Muscle layer of colon (tissue), 2 donors: Measurements from ENCODE around the gene ATP5PB.

Experiments
- H3K27ac ChIP-seq: one replicate; pipeline ENCODE4 v1.7.0; 2013; ENCODE audit warnings: low read depth, mild to moderate bottlenecking, low read length, moderate library complexity
- H3K27me3 ChIP-seq, 2 donors: one replicate each; pipeline ENCODE4 v1.7.0; 2013; ENCODE audit warnings: low read length in 2 of 2, mild to moderate bottlenecking in 2 of 2; ENCODE audit not compliant: insufficient read depth in 2 of 2, control insufficient read depth in 1 of 2
- H3K36me3 ChIP-seq: one replicate; pipeline ENCODE4 v1.7.0; 2013; ENCODE audit warnings: mild to moderate bottlenecking, low read length; ENCODE audit not compliant: insufficient read depth
- H3K4me1 ChIP-seq: one replicate; pipeline ENCODE4 v1.7.0; 2013; ENCODE audit warnings: mild to moderate bottlenecking, low read length; ENCODE audit not compliant: insufficient read depth
- H3K4me3 ChIP-seq, 2 donors: one replicate each; pipeline ENCODE4 v1.7.0; 2013; ENCODE audit warnings: low read length in 2 of 2, low read depth in 1 of 2, mild to moderate bottlenecking in 1 of 2, moderate library complexity in 1 of 2
- H3K9ac ChIP-seq: one replicate; pipeline ENCODE4 v1.7.0; 2013; ENCODE audit warnings: low read length
- H3K9me3 ChIP-seq: one replicate; pipeline ENCODE4 v1.7.0; 2013; ENCODE audit warnings: mild to moderate bottlenecking, low read length
- donor health status: abdominal sarcoma.
- donor health status: Adenocarcinoma of cecum.

The ATP5PB gene, protein sequence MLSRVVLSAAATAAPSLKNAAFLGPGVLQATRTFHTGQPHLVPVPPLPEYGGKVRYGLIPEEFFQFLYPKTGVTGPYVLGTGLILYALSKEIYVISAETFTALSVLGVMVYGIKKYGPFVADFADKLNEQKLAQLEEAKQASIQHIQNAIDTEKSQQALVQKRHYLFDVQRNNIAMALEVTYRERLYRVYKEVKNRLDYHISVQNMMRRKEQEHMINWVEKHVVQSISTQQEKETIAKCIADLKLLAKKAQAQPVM

DNA sequence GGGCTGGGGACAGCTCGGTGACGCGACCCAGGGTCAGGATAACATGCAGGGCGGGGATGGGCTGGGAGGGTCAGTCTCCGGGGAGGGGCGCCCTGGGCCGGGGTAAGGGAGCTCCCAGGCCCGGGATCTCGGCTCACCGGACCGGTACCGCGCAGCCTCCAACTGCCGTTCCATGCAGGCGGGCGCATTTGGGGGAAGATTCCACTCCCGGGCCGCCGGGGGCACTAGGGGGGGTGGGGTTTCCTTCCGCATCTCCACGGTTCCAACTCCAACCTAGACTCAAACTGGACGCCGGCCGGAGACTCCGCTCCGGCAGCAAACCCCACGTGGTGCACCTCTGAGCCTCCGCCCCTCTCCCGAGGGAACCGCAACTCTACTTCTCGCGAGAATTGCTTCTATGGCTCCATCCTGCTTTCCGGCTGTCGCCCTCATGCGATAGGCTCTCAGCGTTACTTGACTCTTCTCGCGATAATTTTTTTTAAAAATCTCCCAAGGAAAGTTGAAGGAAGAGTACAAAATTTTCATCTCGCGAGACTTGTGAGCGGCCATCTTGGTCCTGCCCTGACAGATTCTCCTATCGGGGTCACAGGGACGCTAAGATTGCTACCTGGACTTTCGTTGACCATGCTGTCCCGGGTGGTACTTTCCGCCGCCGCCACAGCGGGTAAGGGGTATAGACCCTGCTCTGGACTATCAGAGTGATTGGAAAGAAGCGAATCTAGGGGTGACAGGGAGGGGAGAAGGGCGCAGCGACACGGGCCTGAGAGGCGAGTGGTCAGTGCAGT, at the start of gene ATP5PB, which contains the start of gene WDR77:
TSS of gene ATP5PB (plus strand) at position 547 of the 785 bp plus-strand sequence. CDS start at position 625, 78 bp downstream.
TSS of gene WDR77 (minus strand) at position 339 of the 785 bp plus-strand sequence. CDS start at position 252, 87 bp downstream.
- Histone ChIP-seq H3K9me3 (no peaks in the 10 kb centered on the region), H3K36me3 (peaks cover 34% of the 10 kb centered on the region), H3K27ac (peak within 1 kb of the TSS; percentile 77), H3K9ac (peak within 1 kb of the TSS; percentile 99), H3K4me1 (peaks cover 36% of the 10 kb centered on the region), H3K27me3 (no peaks in the 10 kb centered on the region), H3K4me3 (peak within 1 kb of the TSS; percentile 90 to 96)

DNA sequence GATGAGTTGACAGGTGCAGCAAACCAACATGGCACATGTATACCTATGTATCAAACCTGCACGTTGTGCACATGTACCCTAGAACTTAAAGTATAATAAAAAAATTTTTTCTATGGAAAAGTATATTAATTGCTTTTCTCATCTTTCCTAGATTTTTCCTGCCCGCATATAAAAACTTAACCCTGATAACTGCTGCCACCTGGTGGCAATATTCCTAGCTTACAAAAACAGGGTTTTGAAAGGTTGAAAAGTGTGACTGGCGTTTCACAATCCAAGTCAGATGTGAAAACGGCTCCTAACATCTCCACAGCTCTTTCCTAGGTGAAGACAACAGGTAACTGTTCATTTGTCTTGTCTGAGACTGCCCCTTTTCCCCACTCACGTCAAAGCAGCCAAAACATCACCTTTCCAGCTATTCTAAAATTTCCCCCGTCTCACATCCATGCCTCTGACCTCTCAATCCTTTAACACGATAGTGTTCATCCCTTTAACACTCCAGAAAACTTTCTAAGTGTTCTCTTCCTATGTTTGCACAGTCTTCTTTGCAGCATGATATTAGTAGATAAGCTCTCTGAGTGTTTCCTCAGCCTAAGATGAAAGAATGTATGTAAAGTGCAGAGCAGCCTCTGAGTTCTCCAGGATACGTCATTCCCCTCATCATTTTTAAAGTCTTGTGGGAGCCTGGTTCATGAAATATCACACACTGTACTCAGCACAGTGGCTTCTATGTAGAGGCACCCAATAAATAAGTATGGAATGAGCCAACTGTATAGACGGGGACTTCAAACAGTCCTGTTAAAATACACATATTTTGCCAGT, 49.3 kb upstream of the ATP5PB start:
- no peaks in the 10 kb centered on the region for H3K4me1 ChIP-seq
- H3K27me3 ChIP-seq = no peaks in the 10 kb centered on the region
- H3K4me3 ChIP-seq = no peak overlapping the region
- no peak overlapping the region for H3K9ac ChIP-seq
- no peak overlapping the region for H3K27ac ChIP-seq
- H3K36me3 ChIP-seq = no peaks in the 10 kb centered on the region
- no peaks in the 10 kb centered on the region for H3K9me3 ChIP-seq

DNA sequence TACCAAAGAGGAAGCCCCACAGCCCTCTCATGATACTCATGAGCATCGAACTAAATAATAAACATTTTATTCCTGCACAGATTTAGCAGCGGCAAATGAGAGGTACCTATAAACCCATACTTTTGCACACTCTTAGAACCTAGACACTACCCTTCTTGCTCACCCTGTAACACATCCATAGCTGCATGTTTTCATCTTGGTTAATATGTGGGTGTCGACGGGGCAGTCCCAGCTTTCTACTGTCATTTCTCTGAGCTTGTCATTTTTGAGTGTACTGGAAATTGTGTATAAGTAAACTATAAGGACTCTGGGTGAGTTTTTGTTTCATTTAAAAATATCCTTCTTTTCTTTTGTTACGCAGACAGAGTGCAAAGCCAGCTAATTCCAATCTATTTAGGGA, 47.2 kb upstream of the ATP5PB start:
- Histone ChIP-seq H3K27ac (no peak overlapping the region), H3K9ac (no peak overlapping the region), H3K9me3 (no peaks in the 10 kb centered on the region), H3K27me3 (no peaks in the 10 kb centered on the region), H3K4me3 (no peak overlapping the region), H3K36me3 (no peaks in the 10 kb centered on the region), H3K4me1 (no peaks in the 10 kb centered on the region)

DNA sequence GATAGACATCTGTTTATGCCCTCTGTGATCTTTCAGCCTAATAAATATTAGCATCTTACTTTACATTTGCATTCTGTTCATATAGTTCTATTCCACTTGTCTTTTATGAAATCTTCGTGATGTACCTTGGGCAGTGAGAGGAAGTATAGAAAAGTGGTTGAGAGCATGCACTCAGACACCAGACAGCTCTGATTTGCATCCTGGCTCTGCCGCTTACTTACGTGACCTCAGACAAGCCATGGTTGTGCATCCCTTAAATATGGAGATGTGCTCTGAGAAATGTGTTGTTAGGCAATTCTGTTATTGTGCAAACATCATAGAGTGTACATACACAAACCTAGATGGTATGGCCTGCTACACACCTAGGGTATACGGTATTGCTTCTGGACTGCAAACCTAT, 44.7 kb upstream of the ATP5PB start:
- Histone ChIP-seq H3K4me3 (no peak overlapping the region), H3K9me3 (no peaks in the 10 kb centered on the region), H3K27me3 (no peaks in the 10 kb centered on the region), H3K9ac (no peak overlapping the region), H3K36me3 (no peaks in the 10 kb centered on the region), H3K4me1 (no peaks in the 10 kb centered on the region), H3K27ac (no peak overlapping the region)

DNA sequence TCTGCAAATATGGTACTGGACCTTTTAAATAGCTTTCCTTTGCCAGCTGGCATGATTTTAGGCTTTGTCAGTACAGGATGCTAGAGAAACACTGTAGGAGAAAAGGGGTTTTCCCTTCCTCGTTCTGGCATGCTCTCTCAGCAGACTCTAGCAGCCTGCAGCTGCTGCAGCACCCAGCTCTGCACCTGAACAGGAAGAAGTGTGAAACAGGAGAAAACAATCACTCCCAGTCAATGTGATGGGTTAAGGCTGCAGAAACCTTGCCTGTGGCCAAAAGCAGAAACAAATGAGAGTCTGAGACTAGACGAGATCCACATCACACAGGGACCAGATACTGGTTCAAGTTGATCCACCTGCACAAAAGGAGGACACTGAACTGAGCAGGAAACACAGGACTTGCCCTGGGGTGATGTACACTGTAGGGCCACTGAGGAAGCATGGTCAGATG, 42.9 kb upstream of the ATP5PB start:
- no peak overlapping the region for H3K9ac ChIP-seq
- no peaks in the 10 kb centered on the region for H3K36me3 ChIP-seq
- no peaks in the 10 kb centered on the region for H3K4me1 ChIP-seq
- no peak overlapping the region for H3K4me3 ChIP-seq
- no peaks in the 10 kb centered on the region for H3K27me3 ChIP-seq
- H3K27ac ChIP-seq = no peak overlapping the region
- no peaks in the 10 kb centered on the region for H3K9me3 ChIP-seq

DNA sequence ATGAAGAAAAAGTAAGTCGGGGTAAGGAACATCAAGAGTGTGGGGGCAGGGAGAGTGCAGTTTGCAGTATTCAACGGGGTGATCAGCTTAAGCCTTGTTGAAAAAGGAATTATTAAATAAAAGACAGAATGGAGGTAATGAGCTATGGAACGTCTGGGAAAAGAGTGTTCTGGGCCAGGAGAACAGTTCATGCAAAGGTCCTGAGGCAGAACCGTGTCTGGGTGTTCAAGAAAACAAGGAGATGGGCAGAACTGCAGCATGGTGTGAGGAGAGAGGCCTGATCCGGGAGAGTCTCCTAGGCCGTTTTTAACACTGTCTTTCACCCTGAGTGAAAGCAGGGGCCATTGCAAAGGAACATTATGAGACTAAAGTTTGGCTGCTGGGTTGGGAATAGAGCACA, 42.0 kb upstream of the ATP5PB start:
- H3K27ac ChIP-seq = no peak overlapping the region
- no peaks in the 10 kb centered on the region for H3K9me3 ChIP-seq
- no peak overlapping the region for H3K9ac ChIP-seq
- no peak overlapping the region for H3K4me3 ChIP-seq
- no peaks in the 10 kb centered on the region for H3K4me1 ChIP-seq
- H3K36me3 ChIP-seq = no peaks in the 10 kb centered on the region
- no peaks in the 10 kb centered on the region for H3K27me3 ChIP-seq

DNA sequence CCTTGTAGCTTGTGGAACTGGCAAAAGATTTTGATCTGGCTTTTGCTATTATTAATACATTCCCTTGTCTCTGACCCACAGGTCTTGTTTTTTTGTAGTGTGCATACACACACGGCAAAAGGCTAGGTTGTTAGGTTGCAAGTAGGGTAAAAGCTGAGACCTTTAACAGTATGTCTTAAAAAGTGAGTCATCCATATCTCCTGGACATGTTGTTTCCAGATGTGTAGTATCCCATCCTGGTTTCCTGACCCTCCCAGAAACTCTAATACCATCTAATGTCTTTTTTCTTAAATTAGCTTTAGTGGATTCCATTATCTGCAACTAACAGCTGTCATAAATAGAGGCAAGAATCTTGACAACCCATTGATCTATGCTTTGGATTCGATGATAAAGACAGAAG, 36.4 kb upstream of the ATP5PB start:
- no peak overlapping the region for H3K9ac ChIP-seq
- no peaks in the 10 kb centered on the region for H3K4me1 ChIP-seq
- no peak overlapping the region for H3K27ac ChIP-seq
- no peaks in the 10 kb centered on the region for H3K9me3 ChIP-seq
- no peaks in the 10 kb centered on the region for H3K36me3 ChIP-seq
- no peaks in the 10 kb centered on the region for H3K27me3 ChIP-seq
- H3K4me3 ChIP-seq = no peak overlapping the region

DNA sequence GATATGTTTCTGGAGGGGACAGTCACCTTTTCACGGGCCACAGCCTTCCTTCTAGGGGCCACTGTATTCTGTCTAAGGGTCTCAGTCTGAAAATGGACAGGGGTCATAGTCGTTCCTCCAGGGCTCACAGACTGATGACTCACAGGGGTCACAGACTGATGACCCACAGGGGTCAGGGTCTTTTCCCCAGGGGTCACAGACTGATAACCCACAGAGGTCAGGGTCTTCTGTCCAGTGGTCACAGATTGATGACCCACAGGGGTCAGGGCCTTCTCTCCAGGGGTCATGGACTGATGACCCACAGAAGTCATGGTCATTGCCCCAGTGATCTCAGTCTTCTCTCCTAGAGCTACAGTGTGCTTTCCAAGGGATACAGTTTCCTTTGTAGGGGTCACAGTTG, 34.5 kb upstream of the ATP5PB start:
- peaks cover 5% of the 10 kb centered on the region for H3K4me1 ChIP-seq
- no peaks in the 10 kb centered on the region for H3K36me3 ChIP-seq

DNA sequence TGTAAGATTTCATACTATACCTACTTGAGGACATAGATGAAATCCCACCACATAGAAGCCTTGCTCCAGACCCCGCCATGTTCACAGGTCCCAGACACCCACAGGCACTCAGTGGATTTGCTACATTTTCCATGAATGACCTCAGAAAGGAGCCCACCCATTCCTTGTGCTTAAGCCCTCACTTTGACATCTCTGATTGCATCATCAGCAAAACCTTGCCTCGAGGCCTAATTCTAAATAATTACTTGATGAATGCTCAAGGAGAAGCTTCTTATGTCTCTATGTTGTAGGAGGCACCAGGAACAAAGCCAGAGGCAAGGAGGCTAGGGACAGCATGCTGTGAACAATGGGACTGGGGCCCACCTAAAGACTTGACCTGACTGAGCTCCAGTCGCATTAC, 33.8 kb upstream of the ATP5PB start:
- no peak overlapping the region for H3K4me3 ChIP-seq
- peaks cover 5% of the 10 kb centered on the region for H3K4me1 ChIP-seq
- H3K36me3 ChIP-seq = no peaks in the 10 kb centered on the region
- no peaks in the 10 kb centered on the region for H3K9me3 ChIP-seq
- H3K9ac ChIP-seq = no peak overlapping the region
- H3K27me3 ChIP-seq = no peaks in the 10 kb centered on the region
- no peak overlapping the region for H3K27ac ChIP-seq

More for the DNA sequence above, 34.5 kb upstream of the ATP5PB start:
- Histone ChIP-seq H3K4me3 (no peak overlapping the region), H3K9ac (no peak overlapping the region), H3K27ac (no peak overlapping the region), H3K9me3 (no peaks in the 10 kb centered on the region), H3K27me3 (no peaks in the 10 kb centered on the region)

DNA sequence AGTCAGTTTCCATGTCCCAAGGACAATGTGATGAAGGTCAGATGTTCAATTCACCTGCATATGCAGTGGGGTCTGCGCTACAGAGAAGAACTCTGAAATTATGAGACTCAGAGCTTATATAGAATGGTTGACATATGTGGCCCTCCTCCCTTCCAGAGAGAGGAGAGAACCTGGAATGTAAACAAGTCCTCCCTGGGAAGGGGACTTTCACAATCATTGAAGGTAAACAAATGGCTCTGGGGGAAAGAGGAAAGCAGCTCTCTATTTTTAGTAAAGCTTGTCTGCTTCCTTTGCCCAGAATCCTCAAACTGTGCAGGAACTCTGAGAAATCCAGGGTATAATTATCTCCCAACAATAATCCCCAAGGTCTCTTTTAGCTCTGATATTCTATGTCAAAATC, 31.5 kb upstream of the ATP5PB start:
- H3K27me3 ChIP-seq = no peaks in the 10 kb centered on the region
- no peak overlapping the region for H3K27ac ChIP-seq
- H3K4me3 ChIP-seq = no peak overlapping the region

DNA sequence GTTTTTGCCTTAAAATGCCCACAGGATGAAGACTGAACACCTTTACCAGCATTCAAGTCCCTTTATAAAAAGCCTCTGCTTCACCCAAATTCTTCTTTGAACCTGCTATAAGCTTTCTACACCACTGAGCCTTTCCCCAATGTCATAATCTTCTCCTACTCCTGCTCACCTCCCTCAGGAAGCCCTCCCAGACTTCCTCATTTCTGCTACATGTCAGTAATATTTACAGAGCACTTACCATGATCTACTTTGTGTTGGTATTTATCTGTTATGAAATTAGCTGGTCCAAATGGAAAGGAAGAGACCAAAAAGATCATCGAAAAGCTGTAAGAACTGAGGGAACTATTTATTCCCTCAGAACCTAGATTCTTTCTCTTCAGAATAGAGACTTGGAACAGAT, 30.2 kb upstream of the ATP5PB start:
- Histone ChIP-seq H3K4me3 (no peak overlapping the region), H3K27ac (no peak overlapping the region), H3K9ac (no peak overlapping the region), H3K4me1 (peaks cover 5% of the 10 kb centered on the region), H3K36me3 (no peaks in the 10 kb centered on the region), H3K9me3 (no peaks in the 10 kb centered on the region), H3K27me3 (no peaks in the 10 kb centered on the region)

More for the DNA sequence above, 31.5 kb upstream of the ATP5PB start:
- no peaks in the 10 kb centered on the region for H3K36me3 ChIP-seq
- H3K9me3 ChIP-seq = no peaks in the 10 kb centered on the region
- H3K4me1 ChIP-seq = peaks cover 5% of the 10 kb centered on the region
- no peak overlapping the region for H3K9ac ChIP-seq
